IPS-NIHi7 (cell line): ENCODE measurements around the gene BACH2.

Source experiments
- DNase-seq: peaks from one replicate; pipeline ENCODE4 v3.0.0; 2012; ENCODE audit warnings: mixed read lengths; ENCODE audit errors: extremely low spot score

Gene BACH2

DNA sequence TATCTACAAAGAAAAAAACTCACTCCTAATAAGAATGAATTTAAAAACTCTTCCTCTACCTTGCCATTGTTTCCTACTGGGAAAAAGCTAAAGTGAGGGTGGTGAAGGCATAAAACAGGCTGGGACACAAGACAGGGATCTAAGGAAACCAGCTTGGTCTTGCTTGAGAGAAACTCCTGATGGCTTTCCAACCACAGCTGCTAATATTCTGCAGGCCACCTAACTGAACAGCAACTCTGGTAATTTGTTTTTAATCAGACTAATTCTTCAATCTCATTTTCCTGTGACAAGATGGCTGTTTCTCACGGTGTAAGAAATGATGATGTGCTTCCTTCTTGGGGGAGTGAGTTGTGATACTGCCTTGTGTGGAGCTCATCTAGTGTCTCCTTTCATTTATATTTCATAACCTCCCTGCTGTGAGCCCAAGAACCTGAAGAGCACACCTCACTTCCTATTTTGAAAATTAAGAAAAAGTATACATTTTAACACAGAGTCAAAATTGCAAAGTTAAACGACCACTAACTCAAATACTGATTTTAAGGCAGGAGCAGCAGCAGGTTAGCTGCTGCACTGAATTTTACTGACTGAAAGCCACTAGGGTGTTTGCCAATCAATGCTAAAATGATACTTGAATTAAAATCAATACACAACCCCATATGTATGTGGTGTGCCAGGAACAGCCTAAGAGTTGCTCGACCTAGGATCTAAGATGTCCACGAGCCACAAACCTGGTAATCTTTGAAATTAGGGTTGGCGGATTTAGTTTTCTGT is 58.0 kb downstream of the BACH2 start:
- DNase-seq = no peak

DNA sequence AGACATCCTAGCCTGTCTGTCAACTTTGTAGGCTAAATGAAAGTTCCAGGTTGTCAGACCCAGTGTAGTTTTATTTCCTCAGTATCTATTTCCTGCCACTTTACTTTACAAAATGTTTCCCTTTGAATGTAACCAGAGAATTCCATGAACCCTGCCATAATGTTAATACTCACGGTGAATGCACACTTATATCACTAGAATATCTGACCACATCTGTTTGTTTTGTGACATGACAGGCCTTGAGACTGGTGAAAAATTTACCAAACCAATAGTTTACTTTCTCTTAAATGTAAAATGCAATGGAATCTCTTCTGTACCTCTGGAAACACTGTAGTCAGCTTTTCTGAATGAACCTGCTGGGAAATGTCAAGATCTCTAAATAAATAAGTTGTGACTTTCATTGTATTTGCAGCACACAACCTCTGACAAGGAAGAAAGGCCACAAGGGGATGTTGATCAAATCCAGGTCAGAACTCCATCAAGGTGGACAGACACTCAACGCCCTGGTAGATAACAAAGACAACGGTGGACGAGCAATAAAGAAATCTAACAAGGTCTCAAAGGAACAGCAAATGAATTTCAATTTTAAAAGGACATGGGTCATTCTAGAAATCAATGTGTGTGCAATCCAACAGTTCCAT is 59.2 kb downstream of the BACH2 start:
- DNase-seq = no peak

DNA sequence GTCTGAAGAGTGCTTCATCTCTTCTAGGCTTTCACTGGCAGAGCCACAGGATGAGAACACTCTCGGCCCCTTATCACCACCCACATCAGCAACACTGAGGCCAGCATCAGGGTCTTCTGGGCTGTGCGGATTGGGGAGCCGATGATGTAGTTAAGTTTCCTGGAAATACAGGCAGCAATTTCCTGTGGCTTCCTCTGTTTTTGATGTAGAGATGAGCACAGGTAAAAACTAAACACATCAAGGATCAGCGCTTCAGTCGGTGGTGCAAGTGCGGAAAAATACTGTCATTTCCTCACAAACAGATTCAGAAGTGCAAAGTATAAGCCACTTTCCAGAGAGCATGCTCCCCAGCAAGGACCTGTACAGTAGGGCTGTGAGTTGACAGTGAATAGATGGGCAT is 62.6 kb downstream of the BACH2 start:
- DNase-seq = no peak

DNA sequence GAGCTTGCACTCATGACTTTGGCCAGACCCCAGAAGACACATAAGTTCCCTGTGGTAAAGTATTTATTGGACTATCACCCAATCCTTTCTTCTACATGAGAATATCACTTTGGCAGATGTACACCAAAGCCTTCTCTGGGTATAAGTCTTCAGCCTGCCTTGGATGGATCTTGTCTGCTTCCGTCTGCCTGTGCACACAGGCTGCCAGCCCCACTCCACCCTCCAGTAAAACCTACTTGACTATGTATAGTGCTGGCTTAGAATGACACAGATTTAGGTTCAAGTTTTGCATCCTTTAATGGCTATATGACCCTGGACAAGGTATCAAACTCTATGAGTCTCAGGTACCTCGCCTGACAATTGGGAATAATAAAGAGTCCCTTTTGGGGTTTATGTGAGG is 63.4 kb downstream of the BACH2 start:
- no peak for DNase-seq

DNA sequence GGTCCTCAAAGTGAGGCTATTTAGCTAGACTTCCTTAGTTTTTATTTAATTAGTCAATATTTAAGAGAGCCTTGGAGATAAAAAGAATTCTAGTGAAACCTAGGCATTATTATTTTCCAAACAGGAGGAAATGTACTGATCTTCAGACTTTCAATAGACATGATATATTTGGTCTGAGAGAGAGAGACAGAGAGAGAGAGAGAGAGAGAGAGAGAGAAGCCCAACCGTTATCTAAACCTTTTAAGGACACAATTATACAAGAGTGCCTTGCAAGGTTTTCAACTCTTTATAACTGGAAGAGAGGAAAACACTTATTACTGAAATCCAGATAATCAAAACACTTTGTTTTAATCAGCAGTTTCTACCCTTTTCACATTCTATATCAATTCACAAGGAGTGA is 64.8 kb downstream of the BACH2 start:
- DNase-seq = no peak

DNA sequence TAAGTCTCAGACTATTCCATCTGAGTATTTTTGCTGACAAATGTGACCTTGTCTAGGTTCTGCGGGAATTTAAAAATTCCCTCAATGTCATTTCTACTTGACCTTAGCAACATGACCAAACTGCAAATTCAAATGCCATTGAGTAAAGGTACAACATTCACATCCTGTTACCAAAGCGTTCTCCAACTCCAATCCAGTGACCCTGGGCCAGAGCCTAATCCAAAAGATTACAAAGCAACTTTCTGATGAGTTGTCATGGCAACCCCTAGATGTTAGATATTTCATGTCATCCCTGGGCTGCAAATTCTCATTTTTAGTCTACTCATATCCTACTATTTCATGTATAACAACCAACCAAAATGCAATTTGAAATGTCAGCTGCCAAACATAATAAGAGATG is 65.3 kb downstream of the BACH2 start:
- no peak for DNase-seq

DNA sequence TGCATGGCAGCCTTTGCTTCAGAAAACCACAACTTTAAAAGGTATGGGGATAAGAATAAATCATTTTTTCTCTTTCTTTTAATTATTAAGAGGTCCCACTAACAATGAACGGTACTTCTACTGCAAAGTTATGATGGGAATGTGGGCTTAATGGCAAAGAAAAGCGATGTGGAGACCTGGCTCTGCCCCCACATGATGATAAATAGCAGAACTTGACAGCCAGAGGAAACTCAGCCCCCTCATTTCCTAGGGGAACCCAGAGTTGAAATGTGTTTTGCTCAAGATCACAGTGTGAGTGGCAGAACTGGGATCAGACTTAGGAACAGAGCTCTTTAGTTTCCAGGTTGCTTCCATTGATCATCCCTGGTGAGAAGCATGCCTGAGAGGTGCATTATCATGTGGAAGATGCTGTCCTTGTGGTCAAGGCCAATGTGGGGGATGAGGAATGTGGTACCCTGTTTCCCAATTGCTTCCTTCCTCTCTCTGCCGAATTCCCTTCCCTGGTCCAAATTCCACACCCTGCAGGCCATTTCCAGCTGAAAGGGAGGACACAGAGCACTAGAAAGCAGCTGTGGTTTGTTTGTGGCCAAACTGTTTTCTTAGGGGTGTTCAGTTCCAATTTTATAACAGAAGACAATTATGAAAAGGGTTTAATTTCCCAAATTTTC is 66.0 kb downstream of the BACH2 start:
- no peak for DNase-seq

DNA sequence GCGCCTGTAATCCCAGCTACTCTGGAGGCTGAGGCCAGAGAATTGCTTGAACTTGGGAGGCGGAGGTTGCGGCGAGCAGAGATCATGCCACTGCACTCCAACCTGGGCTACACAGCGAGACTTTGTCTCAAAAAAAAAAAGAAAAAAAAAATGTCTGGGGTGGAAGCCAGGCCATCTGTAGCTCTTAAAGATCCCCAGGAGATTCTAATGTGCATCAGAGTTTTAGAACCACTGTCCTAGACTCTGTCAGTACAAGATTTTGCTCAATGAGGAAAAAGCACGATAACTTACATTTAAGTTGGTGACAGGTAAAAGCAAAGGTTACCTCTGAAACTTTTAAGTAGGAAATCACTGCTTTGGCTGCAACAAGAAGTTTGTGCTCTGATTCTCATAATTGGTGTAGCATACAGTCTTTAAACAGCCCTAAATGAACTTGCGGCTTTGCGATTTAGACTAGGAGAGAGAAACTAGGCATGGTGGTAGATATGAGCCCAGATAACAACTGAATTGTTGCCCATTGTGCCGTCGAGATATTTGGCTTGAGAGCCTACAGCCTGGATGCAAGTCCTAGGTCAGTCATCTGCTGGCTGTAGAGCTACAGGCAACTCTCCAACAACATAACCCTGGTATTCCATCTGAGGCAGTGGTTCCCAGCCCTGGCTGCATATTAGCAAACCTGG is 67.2 kb downstream of the BACH2 start:
- DNase-seq = no peak

DNA sequence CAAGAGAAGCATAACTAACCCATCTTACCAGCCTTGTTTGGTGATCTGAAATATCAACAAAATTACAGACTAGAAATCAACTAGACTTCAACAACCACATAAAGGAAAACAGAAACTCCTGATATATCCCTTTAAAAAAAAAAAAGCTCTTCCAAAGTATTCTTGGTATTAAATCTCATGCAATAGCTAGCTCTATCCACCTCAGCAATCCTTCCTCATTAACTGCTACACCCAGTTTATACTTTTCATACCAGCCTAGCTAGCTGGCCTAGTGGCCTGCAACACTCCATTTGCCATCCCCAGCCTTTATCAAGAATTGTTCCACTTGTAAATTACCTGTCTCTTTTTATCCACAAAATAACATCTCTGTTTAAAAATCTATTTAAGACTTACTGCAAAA is 69.0 kb downstream of the BACH2 start:
- DNase-seq = no peak

DNA sequence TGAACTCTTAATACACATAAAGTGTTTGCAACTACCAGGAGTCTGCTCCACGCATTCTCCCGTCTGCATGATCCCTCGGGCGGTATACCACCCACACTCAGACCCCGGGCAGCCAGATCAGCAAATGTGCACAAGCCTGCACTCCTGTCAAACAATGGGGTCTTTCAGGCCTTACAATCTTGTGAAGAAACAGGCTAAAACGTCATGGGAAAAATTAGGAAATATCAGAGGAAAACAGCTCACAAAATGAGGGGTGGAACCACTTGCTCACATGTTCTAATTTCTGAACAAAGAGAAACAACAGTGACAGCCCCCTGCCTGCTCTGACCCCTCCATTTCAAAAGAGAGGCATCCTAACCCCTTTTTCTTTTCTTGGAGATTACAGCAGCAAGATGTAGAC is 69.4 kb downstream of the BACH2 start:
- no peak for DNase-seq

DNA sequence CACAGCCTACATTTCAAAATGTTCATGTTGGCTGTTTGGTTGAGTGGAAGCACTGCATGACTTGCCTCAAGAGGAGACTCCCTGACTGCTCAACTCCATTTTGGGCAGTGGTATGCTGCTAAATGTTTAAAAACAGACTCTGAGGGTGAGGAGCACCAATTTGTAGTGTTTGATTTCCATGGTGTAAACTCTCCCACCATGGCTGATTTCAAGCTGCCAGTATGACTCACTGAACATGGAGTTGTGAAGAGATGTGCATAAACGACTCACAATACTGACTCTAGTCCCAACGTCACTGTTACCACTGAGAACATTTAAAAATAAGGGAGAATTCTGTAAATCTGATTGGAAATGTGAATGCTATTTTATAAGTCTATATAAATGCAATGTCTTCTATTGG is 70.4 kb downstream of the BACH2 start:
- no peak for DNase-seq

DNA sequence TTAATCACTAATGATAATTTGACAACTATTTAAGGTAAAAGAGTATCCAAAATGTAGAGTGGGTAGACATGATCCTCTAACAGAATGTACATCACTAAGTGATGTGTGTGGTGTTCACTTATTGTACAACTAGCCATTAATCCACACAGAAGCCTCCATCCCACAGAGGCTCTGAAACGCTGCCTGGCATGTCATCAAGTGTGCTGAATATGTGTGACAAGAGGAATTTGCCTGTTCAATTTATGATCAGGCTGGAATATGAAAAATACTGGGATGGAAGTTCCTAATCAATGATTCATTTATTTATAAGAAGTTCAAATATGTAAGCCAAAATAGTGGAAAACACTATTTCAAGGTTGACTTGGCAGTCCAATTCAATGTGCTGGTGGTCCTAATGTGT is 72.4 kb downstream of the BACH2 start:
- no peak for DNase-seq

DNA sequence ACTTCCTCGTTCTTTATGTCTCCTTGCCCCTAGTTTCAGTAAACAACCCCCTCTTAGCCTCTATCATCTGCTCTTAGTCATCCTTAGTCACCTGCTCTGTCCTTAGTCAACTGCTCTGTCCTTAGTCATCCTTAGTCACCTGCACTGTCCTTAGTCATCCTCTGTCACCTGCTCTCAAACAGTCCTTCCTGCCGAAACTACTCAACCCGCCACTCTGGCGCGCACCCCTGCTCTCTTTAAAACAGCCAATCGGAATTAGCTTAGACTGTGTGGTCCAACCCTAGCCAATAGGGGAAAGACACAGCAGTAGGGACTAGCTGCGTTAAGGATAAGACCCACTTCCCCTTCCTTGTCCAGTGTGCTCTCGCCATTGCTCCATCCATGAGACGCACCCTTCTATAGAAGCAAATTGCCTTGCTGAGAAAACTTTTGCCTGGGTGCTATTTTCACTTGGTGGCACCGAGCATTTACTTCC is 73.9 kb downstream of the BACH2 start:
- DNase-seq = no peak

DNA sequence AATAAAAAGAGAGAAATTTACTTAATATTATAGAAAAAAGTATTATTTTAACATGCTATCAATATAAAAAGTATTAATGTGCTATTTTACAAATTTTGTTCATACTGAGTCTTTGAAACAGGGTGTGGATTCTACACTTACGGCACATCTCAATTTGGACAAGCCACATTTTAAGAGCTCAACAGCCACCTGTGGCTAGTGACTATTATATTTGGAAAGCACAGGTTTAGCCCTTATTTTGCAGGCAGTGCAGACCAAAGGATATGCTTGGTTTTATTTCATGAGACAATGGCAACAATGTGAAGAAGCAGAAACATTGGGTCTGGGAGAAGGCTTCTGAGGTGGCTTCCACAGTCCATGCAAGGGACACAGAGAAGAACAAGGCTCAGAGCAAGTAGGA is 74.6 kb downstream of the BACH2 start:
- no peak for DNase-seq

DNA sequence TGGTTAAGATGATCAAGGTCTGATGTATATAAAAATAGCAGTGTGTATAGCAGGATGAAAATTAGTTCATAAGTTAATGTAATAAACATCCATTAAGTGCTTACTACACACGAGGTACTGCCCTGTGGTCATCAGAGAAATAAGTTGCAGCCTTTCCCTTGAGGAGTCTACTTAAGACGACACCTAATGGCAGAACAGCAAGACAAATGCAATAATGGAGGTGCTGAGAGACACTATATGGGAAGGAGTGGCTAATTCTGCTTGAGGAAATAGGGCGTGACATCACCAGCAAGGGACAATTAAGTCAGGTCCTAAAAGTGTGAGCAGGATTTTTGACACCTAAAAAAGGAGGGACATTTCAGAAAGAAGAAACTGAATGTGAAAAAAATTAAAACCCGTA is 75.2 kb downstream of the BACH2 start:
- no peak for DNase-seq

DNA sequence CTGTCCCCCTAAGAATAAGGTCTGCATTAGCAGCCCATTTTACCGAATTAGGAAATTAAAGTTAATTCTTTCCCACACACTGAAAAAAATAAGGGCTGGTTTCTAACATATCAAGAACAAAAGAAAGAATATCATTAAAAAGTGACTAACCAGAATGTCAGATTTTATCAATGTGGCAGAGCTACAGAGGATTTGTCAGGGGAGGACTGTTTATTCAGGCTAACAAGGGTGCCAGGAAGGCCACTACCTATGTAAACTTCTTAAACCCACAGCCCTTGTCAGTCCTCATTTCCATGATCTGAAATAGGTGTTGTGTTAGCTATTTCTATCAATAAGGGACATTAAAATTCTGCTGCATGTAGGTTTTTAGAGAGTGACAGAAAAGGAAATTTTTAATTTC is 76.4 kb downstream of the BACH2 start:
- DNase-seq = no peak

DNA sequence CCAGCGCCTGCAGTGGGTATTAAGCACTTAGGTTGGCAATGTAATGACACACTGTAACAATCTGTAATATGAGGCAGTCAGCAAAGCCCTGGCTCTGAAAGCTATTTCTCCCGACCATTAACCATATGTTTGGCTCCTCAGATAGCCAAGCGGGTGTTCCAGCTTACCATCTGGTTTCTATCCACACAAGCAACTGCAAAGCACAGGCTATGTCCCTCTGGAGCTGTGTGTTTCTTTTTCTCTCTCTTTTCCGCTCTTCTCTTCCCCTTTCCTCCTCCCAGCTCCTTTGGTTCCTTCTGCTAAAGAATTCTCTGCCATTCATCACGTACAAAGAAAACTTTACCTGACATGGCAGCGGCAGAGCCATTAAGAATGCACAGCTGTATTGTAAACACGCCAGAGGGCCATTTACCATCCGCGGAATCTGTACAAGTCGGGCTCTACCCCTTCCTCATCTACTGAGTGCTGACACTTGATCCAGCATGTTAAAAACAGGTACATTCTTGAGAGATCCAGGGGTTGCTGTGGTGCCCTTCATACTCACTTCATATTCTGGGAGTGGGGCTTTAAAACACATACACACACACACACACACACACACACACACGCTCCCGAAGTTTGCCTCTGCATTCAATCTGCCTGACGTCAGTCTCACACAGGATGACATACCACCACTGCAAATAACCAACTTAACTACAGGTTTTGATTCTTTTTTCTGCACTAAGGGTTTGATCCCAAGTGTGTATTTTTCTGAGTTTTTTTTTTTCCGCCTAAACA is 77.2 kb downstream of the BACH2 start:
- DNase-seq = no peak

DNA sequence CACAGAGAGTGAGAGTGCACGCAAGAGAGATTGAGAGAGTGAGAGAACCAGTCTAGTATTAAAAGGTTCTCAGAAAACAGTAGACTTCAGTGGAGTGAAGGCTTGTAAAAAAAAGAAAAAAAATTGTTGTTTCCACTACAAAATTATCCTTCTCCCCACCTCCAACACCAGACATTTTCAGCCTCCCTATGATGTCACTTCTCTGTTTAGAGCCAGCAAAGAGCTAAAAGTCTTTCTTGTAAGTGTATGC is 77.8 kb downstream of the BACH2 start:
- DNase-seq = no peak

DNA sequence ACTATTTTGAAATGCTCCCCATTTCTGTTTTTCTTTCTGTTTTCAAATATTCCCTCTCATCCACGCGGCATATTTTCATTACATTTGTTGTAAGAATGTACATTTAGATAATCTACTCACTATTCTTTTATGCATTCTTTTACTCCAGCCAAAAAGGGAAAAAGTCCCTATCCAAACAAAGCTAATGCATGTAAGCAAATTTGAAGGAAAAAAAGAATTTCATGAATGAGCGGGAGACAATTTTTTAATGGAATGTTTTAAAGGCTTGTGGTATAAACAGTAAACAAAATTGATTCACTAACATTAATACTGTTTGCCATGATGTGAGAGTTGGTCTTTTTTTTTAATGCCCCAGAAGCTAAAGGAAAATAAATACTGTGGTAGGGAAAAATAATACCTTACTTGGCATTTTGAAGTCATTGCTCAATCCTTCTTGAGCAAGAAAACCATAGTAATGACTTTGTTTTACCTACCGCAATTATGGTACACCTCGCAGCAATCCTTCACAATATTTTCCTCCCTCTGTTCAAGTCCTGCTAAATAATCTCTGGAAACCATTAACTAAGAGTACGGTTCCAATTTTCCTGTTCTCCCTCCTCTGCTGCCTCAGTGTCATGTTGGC is 79.0 kb downstream of the BACH2 start:
- no peak for DNase-seq

DNA sequence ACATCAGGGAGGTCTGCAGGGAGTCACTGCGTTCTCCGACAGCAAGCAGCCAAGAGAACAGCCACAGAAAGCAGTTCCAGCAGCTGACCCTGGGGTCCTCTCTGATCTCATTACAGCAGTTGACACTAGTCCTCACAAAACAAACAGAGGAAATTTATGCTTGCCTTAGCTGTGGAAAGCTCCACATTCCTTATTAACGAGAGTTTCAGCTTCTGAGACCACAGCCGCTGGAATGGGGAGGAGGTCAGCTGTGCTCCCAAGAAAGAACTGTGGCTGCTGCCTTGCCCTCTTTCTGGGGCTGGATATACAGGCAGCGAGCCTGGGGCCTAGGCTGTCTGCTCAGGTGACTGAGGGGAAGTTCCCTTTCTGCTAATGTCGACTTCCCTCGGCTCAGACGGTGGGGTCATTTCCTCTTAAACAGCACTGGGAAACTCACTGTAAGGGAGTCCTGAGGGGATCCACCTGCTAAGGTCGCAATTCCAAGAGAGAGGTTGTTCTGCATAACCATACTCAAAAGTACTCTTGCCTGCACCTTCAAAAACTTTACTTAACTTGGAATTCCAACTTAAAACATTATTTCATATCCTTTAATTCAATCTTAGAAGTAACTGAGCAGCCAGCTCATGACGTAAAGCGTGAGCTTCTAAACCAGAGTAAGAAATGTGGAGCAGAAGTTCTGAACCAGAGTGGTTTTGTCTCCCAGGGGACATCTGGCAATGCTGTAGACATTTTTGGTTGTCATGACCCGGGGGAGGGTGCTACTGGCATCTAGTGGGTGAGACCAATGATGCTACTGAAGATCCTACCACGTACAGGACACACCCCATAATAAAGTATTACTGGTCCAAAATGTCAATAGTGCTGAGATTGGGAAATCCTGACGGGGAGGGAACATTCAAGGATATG is 80.3 kb downstream of the BACH2 start:
- DNase-seq = peak; percentile 32

DNA sequence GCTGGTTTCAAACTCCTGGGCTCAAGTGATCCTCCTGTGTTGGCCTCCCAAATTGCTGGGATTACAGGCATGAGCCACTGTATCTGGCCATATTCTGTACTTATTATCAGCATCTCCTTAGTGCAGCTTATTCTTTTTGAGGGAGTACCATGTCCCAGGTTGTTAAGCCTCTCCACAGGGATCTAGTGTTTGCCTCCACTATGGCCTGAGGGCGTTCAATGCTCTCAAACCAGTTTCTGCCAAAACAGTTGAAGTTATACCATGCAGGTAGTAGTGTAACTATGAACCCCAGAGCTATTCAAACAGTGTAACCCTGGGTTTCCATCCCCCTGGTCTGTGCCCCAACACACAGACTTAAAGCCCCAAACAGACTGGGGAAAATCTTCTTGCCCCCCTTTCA is 81.7 kb downstream of the BACH2 start:
- no peak for DNase-seq
